ENCODE measurements around the gene PFN2.
"Not testable (repeated sequence)": the region's sequence is repeated elsewhere in the genome, so short reads cannot be mapped to it uniquely, and the experiment has no call there.

The PFN2 gene

GRCh38 chr3:149970716-149971402 is at the start of gene PFN2:
Gene PFN2, minus strand, starts transcription at chr3:149970895. Its CDS starts 39 bp downstream, at chr3:149970856.
- DNase-seq (ENCODE audit: low read depth): peak; percentile 22

GRCh38 chr3:150015901-150016300 is 45.2 kb upstream of the PFN2 start:
- DNase-seq (ENCODE audit: low read depth): no peak

- DNase-seq (ENCODE audit: low read depth): no peak
Measured at GRCh38 chr3:150014782-150015181, 44.1 kb upstream of the PFN2 start.

GRCh38 chr3:150013801-150014200 is 43.1 kb upstream of the PFN2 start:
- DNase-seq (ENCODE audit: low read depth): no peak

- no peak for DNase-seq (ENCODE audit: low read depth)
Measured at GRCh38 chr3:150006794-150007193, 36.1 kb upstream of the PFN2 start.

- DNase-seq (ENCODE audit: low read depth): no peak
Measured at GRCh38 chr3:150005243-150006112, 34.8 kb upstream of the PFN2 start.

GRCh38 chr3:150000641-150001040 is 29.9 kb upstream of the PFN2 start:
- DNase-seq (ENCODE audit: low read depth): no peak

GRCh38 chr3:149999421-149999820 is 28.7 kb upstream of the PFN2 start:
- DNase-seq (ENCODE audit: low read depth): no peak

GRCh38 chr3:149998946-149999345 is 28.3 kb upstream of the PFN2 start:
- no peak for DNase-seq (ENCODE audit: low read depth)

GRCh38 chr3:149992416-149993058 is 21.8 kb upstream of the PFN2 start:
- no peak for DNase-seq (ENCODE audit: low read depth)

GRCh38 chr3:149990423-149990948 is 19.8 kb upstream of the PFN2 start:
- no peak for DNase-seq (ENCODE audit: low read depth)

GRCh38 chr3:149989307-149989706 is 18.6 kb upstream of the PFN2 start:
- no peak for DNase-seq (ENCODE audit: low read depth)

GRCh38 chr3:149983628-149984027 is 12.9 kb upstream of the PFN2 start:
- no peak for DNase-seq (ENCODE audit: low read depth)

- DNase-seq (ENCODE audit: low read depth): not testable (repeated sequence)
Measured at GRCh38 chr3:149983053-149983452, 12.4 kb upstream of the PFN2 start.

GRCh38 chr3:149981979-149982378 is 11.3 kb upstream of the PFN2 start:
- DNase-seq (ENCODE audit: low read depth): not testable (repeated sequence)

GRCh38 chr3:149977386-149977785 is 6.7 kb upstream of the PFN2 start:
- DNase-seq (ENCODE audit: low read depth): no peak

- no peak for DNase-seq (ENCODE audit: low read depth)
Measured at GRCh38 chr3:149975919-149976318, 5.2 kb upstream of the PFN2 start.

- DNase-seq (ENCODE audit: low read depth): no peak
Measured at GRCh38 chr3:149971403-149972075, 844 bp upstream of the PFN2 start.

- DNase-seq (ENCODE audit: low read depth): peak; percentile 38
Measured at GRCh38 chr3:149969940-149970715, 567 bp downstream of the PFN2 start.

- DNase-seq (ENCODE audit: low read depth): no peak
Measured at GRCh38 chr3:149969110-149969939, 1.4 kb downstream of the PFN2 start.
